HEK293 (cell line): Measurements from ENCODE around the gene DCUN1D2.

ENCODE experiments used
- FEZF1 ChIP-seq: fragments of 450-650 bp; formaldehyde crosslinking; IDR thresholded peaks from 2 replicates; pipeline ENCODE4 v1.5.1; 2016; ENCODE audit warnings: missing biosample characterization, missing genetic modification characterization
- HOXC10 ChIP-seq: sonication (generic); formaldehyde crosslinking; IDR thresholded peaks from 2 replicates; pipeline ENCODE4 v1.8.1; 2023; ENCODE audit warnings: mild to moderate bottlenecking, missing genetic modification reagents
- KLF16 ChIP-seq: fragments of 450-650 bp; formaldehyde crosslinking; IDR thresholded peaks from 2 replicates; pipeline ENCODE4 v1.5.1; 2017; ENCODE audit warnings: missing biosample characterization, missing genetic modification characterization
- KLF9 ChIP-seq: fragments of 450-650 bp; formaldehyde crosslinking; IDR thresholded peaks from 2 replicates; pipeline ENCODE4 v1.5.1; 2016; ENCODE audit warnings: missing biosample characterization, missing genetic modification characterization, low read depth
- MYNN ChIP-seq: fragments of 450-650 bp; formaldehyde crosslinking; IDR thresholded peaks from 2 replicates; pipeline ENCODE4 v1.5.1; 2016; ENCODE audit warnings: missing biosample characterization, missing genetic modification characterization, borderline replicate concordance
- OSR2 ChIP-seq: fragments of 450-650 bp; formaldehyde crosslinking; IDR thresholded peaks from 2 replicates; pipeline ENCODE4 v1.5.1; 2016; ENCODE audit warnings: missing biosample characterization, missing genetic modification characterization
- REPIN1 ChIP-seq: fragments of 450-650 bp; formaldehyde crosslinking; IDR thresholded peaks from 2 replicates; pipeline ENCODE4 v1.5.1; 2017; ENCODE audit warnings: missing biosample characterization, missing genetic modification characterization, low read depth
- ZBTB8A ChIP-seq: fragments of 450-650 bp; formaldehyde crosslinking; IDR thresholded peaks from 2 replicates; pipeline ENCODE4 v1.5.1; 2016; ENCODE audit warnings: missing biosample characterization, missing genetic modification characterization
- ZEB2 ChIP-seq: fragments of 450-650 bp; formaldehyde crosslinking; IDR thresholded peaks from 2 replicates; pipeline ENCODE4 v1.5.1; 2016; ENCODE audit warnings: missing biosample characterization, missing genetic modification characterization
- ZIC2 ChIP-seq: fragments of 450-650 bp; formaldehyde crosslinking; IDR thresholded peaks from 2 replicates; pipeline ENCODE4 v1.5.1; 2016; ENCODE audit warnings: missing biosample characterization, missing genetic modification characterization
- ZNF10 ChIP-seq: fragments of 450-650 bp; formaldehyde crosslinking; IDR thresholded peaks from 2 replicates; pipeline ENCODE4 v1.5.1; 2017; ENCODE audit warnings: missing biosample characterization, missing genetic modification characterization
- ZNF146 ChIP-seq: fragments of 450-650 bp; formaldehyde crosslinking; IDR thresholded peaks from 2 replicates; pipeline ENCODE4 v1.5.1; 2016; ENCODE audit warnings: missing biosample characterization, missing genetic modification characterization
- ZNF148 ChIP-seq: fragments of 450-650 bp; formaldehyde crosslinking; IDR thresholded peaks from 2 replicates; pipeline ENCODE4 v1.5.0; 2017; ENCODE audit warnings: missing biosample characterization, missing genetic modification characterization, borderline replicate concordance
- ZNF174 ChIP-seq: fragments of 450-650 bp; formaldehyde crosslinking; IDR thresholded peaks from 2 replicates; pipeline ENCODE4 v1.5.0; 2017; ENCODE audit warnings: missing biosample characterization, mild to moderate bottlenecking, missing genetic modification characterization
- ZNF214 ChIP-seq: fragments of 450-650 bp; formaldehyde crosslinking; IDR thresholded peaks from 2 replicates; pipeline ENCODE4 v1.5.1; 2017; ENCODE audit warnings: missing biosample characterization, mild to moderate bottlenecking, missing genetic modification characterization, borderline replicate concordance
- ZNF26 ChIP-seq: fragments of 450-650 bp; formaldehyde crosslinking; IDR thresholded peaks from 2 replicates; pipeline ENCODE4 v1.5.1; 2016; ENCODE audit warnings: missing biosample characterization, missing genetic modification characterization
- ZNF280D ChIP-seq: fragments of 450-650 bp; formaldehyde crosslinking; IDR thresholded peaks from 2 replicates; pipeline ENCODE4 v1.5.1; 2016; ENCODE audit warnings: missing biosample characterization, missing genetic modification characterization
- ZNF292 ChIP-seq: fragments of 450-650 bp; formaldehyde crosslinking; IDR thresholded peaks from 2 replicates; pipeline ENCODE4 v1.5.1; 2016; ENCODE audit warnings: low read depth, missing biosample characterization, missing genetic modification characterization, borderline replicate concordance
- ZNF354C ChIP-seq: fragments of 450-650 bp; formaldehyde crosslinking; IDR thresholded peaks from 2 replicates; pipeline ENCODE4 v1.5.1; 2016; ENCODE audit warnings: missing biosample characterization, missing genetic modification characterization, low read depth, borderline replicate concordance
- ZNF366 ChIP-seq: fragments of 450-650 bp; formaldehyde crosslinking; conservative IDR thresholded peaks from 2 replicates; pipeline ENCODE4 v1.5.1; 2016; ENCODE audit warnings: missing biosample characterization, missing genetic modification characterization
- ZNF394 ChIP-seq: fragments of 450-650 bp; formaldehyde crosslinking; IDR thresholded peaks from 2 replicates; pipeline ENCODE4 v1.5.1; 2016; ENCODE audit warnings: missing biosample characterization, missing genetic modification characterization, mild to moderate bottlenecking, moderate library complexity, borderline replicate concordance
- ZNF48 ChIP-seq: fragments of 450-650 bp; formaldehyde crosslinking; IDR thresholded peaks from 2 replicates; pipeline ENCODE4 v1.5.1; 2016; ENCODE audit warnings: missing biosample characterization, missing genetic modification characterization
- ZNF639 ChIP-seq: fragments of 450-650 bp; formaldehyde crosslinking; IDR thresholded peaks from 2 replicates; pipeline ENCODE4 v1.5.1; 2016; ENCODE audit warnings: missing biosample characterization, missing genetic modification characterization
- ZNF654 ChIP-seq: fragments of 450-650 bp; formaldehyde crosslinking; IDR thresholded peaks from 2 replicates; pipeline ENCODE4 v1.5.1; 2016; ENCODE audit warnings: low read depth, missing biosample characterization, missing genetic modification characterization
- ZNF658 ChIP-seq: fragments of 450-650 bp; formaldehyde crosslinking; IDR thresholded peaks from 2 replicates; pipeline ENCODE4; 2016; ENCODE audit warnings: missing biosample characterization, missing genetic modification characterization
- ZNF677 ChIP-seq: fragments of 450-650 bp; IDR thresholded peaks from 2 replicates; pipeline ENCODE4 v1.5.0; 2018; ENCODE audit warnings: missing biosample characterization, mild to moderate bottlenecking, missing genetic modification characterization, moderate library complexity
- ZNF692 ChIP-seq: fragments of 450-650 bp; formaldehyde crosslinking; IDR thresholded peaks from 2 replicates; pipeline ENCODE4 v1.5.1; 2016; ENCODE audit warnings: missing biosample characterization, missing genetic modification characterization
- ZNF791 ChIP-seq: fragments of 450-650 bp; formaldehyde crosslinking; IDR thresholded peaks from 2 replicates; pipeline ENCODE4 v1.5.1; 2016; ENCODE audit warnings: missing biosample characterization, missing genetic modification characterization
- ZSCAN16 ChIP-seq: fragments of 450-650 bp; formaldehyde crosslinking; IDR thresholded peaks from 2 replicates; pipeline ENCODE4 v1.5.1; 2016; ENCODE audit warnings: missing biosample characterization, missing genetic modification characterization
- ZXDB ChIP-seq: fragments of 450-650 bp; formaldehyde crosslinking; IDR thresholded peaks from 2 replicates; pipeline ENCODE4 v1.5.1; 2016; ENCODE audit warnings: missing biosample characterization, missing genetic modification characterization

Gene DCUN1D2

GRCh38 chr13:113493315-113493951, 2.9 kb upstream of the DCUN1D2 start (continued):
- TF ChIP-seq ZNF639 (tag by site-specific recombination) (peak; percentile 96), ZNF292 (tag by site-specific recombination) (no peak), FEZF1 (tag by site-specific recombination) (peak; percentile 97), ZNF394 (tag by site-specific recombination) (peak; percentile 100), ZNF214 (tag by site-specific recombination) (no peak), ZNF354C (no peak), REPIN1 (tag by site-specific recombination) (no peak), ZNF654 (tag by site-specific recombination) (no peak), ZXDB (no peak), KLF16 (tag by site-specific recombination) (no peak), ZNF48 (tag by site-specific recombination) (no peak), ZNF791 (tag by site-specific recombination) (no peak), ZNF677 (tag by site-specific recombination) (no peak), ZNF692 (tag by site-specific recombination) (peak; percentile 99), ZSCAN16 (no peak), ZNF174 (tag by site-specific recombination) (no peak), ZNF280D (no peak), ZEB2 (tag by site-specific recombination) (peak; percentile 100), ZIC2 (tag by site-specific recombination) (peak; percentile 57), HOXC10 (no peak), OSR2 (tag by site-specific recombination) (peak; percentile 93), ZNF148 (tag by site-specific recombination) (no peak), ZNF10 (tag by site-specific recombination) (0 out of 2 replicates have a peak, but pooled peaks have one; percentile 58), ZNF26 (tag by site-specific recombination) (no peak), ZNF658 (tag by site-specific recombination) (no peak), ZNF146 (tag by site-specific recombination) (peak; percentile 43; the same call in 1 of the 2 replicates), ZNF366 (peak; percentile 92), ZBTB8A (tag by site-specific recombination) (peak; percentile 65), MYNN (no peak), KLF9 (tag by site-specific recombination) (peak; percentile 49; the same call in 1 of the 2 replicates)
